Measurements from ENCODE around the gene RNASE4. TPM values are rescaled to one million over a fixed set of nuclear protein-coding genes. Genes with fewer than 3 reads are reported as not detected.

Gene RNASE4
- total RNA-seq, 1 donor from 2014 or later, result 96.5 TPM

- no peak for DNase-seq (ENCODE audit: low spot score)
Observed at GRCh38 chr14:20675669-20676068, 8.7 kb upstream of the RNASE4 start.

GRCh38 chr14:20676072-20676471 lies 8.3 kb upstream of the RNASE4 start:
- no peak for DNase-seq (ENCODE audit: low spot score)

- peak; percentile 27 for DNase-seq (ENCODE audit: low spot score)
Observed at GRCh38 chr14:20679907-20680306, 4.5 kb upstream of the RNASE4 start.

GRCh38 chr14:20680363-20680762 lies 4.0 kb upstream of the RNASE4 start:
- no peak for DNase-seq (ENCODE audit: low spot score)

GRCh38 chr14:20680843-20681347 lies 3.5 kb upstream of the RNASE4 start:
- DNase-seq (ENCODE audit: low spot score), result no peak

GRCh38 chr14:20681348-20682126 lies 2.8 kb upstream of the RNASE4 start:
- peak; percentile 97 for DNase-seq (ENCODE audit: low spot score)

GRCh38 chr14:20682127-20682434 lies 2.3 kb upstream of the RNASE4 start:
- no peak for DNase-seq (ENCODE audit: low spot score)

- peak; percentile 99 for DNase-seq (ENCODE audit: low spot score)
Observed at GRCh38 chr14:20682435-20683124, 1.8 kb upstream of the RNASE4 start.

- DNase-seq (ENCODE audit: low spot score), result peak; percentile 95
Observed at GRCh38 chr14:20683125-20683890, 1.1 kb upstream of the RNASE4 start.

GRCh38 chr14:20684662-20685456 lies 499 bp downstream of the RNASE4 start:
- DNase-seq (ENCODE audit: low spot score), result peak; percentile 75

- DNase-seq (ENCODE audit: low spot score), result no peak
Observed at GRCh38 chr14:20686386-20687143, 2.2 kb downstream of the RNASE4 start.

GRCh38 chr14:20687362-20688166 lies 3.2 kb downstream of the RNASE4 start:
- DNase-seq (ENCODE audit: low spot score), result no peak

- no peak for DNase-seq (ENCODE audit: low spot score)
Observed at GRCh38 chr14:20688167-20688839, 3.9 kb downstream of the RNASE4 start, which contains the start of gene ANG. Gene ANG, plus strand, starts transcription at chr14:20688764. Its CDS starts 4,801 bp downstream, at chr14:20693565.

- DNase-seq (ENCODE audit: low spot score), result peak; percentile 84
Observed at GRCh38 chr14:20690848-20691640, 6.7 kb downstream of the RNASE4 start.

- DNase-seq (ENCODE audit: low spot score), result peak; percentile 6
Observed at GRCh38 chr14:20692116-20692751, 7.9 kb downstream of the RNASE4 start.

GRCh38 chr14:20696764-20697163 lies 12.4 kb downstream of the RNASE4 start:
- DNase-seq (ENCODE audit: low spot score), result no peak

- DNase-seq (ENCODE audit: low spot score), result peak; percentile 86
Observed at GRCh38 chr14:20697273-20698017, 13.1 kb downstream of the RNASE4 start.
